Measurements from ENCODE around the gene PARD3B. TPM values are rescaled to one million over a fixed set of nuclear protein-coding genes. Genes with fewer than 3 reads are reported as not detected.

Gene PARD3B
- total and polyA plus RNA-seq, 2 of the 8 experiments (the other 6 are each of a cell fraction or from before 2014, with no cell fraction given), result 1.2 to 5.7 TPM

DNA sequence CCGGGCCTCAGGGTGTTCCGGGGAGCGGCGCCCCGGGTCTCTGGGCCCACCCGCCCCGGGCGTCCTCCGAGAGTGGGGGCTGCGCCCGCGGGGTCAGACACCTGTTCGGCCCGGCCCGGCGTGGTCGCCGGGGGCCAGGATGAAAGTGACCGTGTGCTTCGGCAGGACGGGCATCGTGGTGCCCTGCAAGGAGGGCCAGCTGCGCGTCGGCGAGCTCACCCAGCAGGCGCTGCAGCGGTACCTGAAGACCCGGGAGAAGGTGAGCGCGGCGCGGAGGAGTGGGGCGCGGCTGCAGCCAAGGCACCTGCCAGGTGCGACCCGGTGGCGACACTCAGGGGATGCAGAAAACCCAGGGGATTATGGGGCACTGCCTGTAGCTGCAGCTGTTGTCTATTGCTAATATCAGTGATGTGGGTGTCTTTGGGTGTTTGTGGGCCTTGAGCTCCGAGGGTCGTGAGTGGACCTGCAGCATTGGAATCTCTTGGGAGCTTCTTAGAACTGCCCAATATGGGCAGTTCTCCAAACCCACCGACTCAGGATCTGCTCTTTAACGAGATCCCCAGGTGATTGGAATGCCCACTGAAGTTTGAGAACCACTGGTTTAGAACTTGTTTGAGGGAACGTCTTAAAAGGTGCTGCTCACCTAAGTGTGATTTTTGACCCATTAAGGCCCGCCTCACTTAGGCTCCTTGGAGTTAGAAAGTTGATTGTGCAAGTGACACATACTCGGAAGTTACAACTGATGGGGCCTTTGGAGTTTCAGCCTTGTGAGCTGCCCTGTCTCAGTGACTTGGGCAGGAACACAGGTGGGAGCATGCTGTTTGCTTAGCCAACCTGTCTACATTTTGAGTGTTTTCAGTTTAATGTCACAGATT is 823 bp downstream of the PARD3B start:
- H3K23ac ChIP-seq (ENCODE audit: insufficient read length), result no peak overlapping the region
- no peak overlapping the region for H2BK120ac ChIP-seq (replicated peaks; ENCODE audit: low read depth, low read length)
- no peak overlapping the region for H4K91ac ChIP-seq (replicated peaks; ENCODE audit: insufficient read length, low read length)
- no peak for DNase-seq (ENCODE audit: low read depth in 1 of 2, low spot score in 2 of 2)
- H3K56ac ChIP-seq (replicated peaks; ENCODE audit: insufficient read length, low read depth, low read length), result no peak overlapping the region
- peak overlapping the region; percentile 26 to 78 (median 42) for H3K4me3 ChIP-seq (ENCODE audit: extremely low read depth in 1 of 4, insufficient read depth in 2 of 4, low read depth in 3 of 4, low read length in 4 of 4)
- ChIA-PET CTCF (ENCODE audit: partially characterized antibody) (interaction anchor here (0.7 to 2.6 kb wide), 4 partner anchors 39 to 286 kb away, joined by 3 to 9 read pairs (median 4); no protein-coding TSS in a partner anchor), POLR2A (ENCODE audit: partially characterized antibody) (interaction anchor here (0.7 to 1.3 kb wide), 3 partner anchors 17 to 1138 kb away, joined by 3 to 4 read pairs (median 3); no protein-coding TSS in a partner anchor)
- no peak overlapping the region for H3K4ac ChIP-seq (replicated peaks; ENCODE audit: insufficient read length, low read depth, low read length)
- H2BK12ac ChIP-seq (ENCODE audit: low read depth, low read length), result no peak overlapping the region; the same call in 1 of the 2 replicates
- H2BK5ac ChIP-seq (ENCODE audit: low read depth, low read length), result no peak overlapping the region
- H2AFZ ChIP-seq (ENCODE audit: low read length), result no peak overlapping the region
- no peaks in the 10 kb centered on the region for H3K79me1 ChIP-seq (ENCODE audit: low read depth, low read length)
- H3K18ac ChIP-seq (ENCODE audit: extremely low read depth, low read length), result peak overlapping the region; percentile 20; the same call in 1 of the 2 replicates
- peaks cover 0 to 2% of the 10 kb centered on the region in 2 experiments for H4K20me1 ChIP-seq (replicated peaks in 1 of 2; ENCODE audit: control insufficient read depth in 1 of 2, insufficient read depth in 2 of 2, low read length in 2 of 2)
- H2BK20ac ChIP-seq (ENCODE audit: low read length), result no peak overlapping the region
- H3K27ac ChIP-seq (ENCODE audit: low read depth, low read length), result no peak overlapping the region
- no peak overlapping the region for H2AK5ac ChIP-seq (ENCODE audit: low read depth, low read length)
- FAIRE-seq, result no peak
- H3K23me2 ChIP-seq (ENCODE audit: low read depth, low read length), result peaks cover 7% of the 10 kb centered on the region; the same call in 1 of the 2 replicates
- H3K4me1 ChIP-seq (replicated peaks in 1 of 4; ENCODE audit: control insufficient read depth in 3 of 4, insufficient read depth in 4 of 4, low read length in 3 of 4), result peaks cover 0 to 9% (median 5%) of the 10 kb centered on the region in 4 experiments; a peak in 6 of 7 replicates
- H3K79me2 ChIP-seq (ENCODE audit: control insufficient read depth in 1 of 2, insufficient read depth in 2 of 2, low read length in 2 of 2), result no peaks in the 10 kb centered on the region
- peaks cover 3 to 26% (median 18%) of the 10 kb centered on the region in 4 experiments for H3K27me3 ChIP-seq (replicated peaks in 1 of 4; ENCODE audit: control insufficient read depth in 3 of 4, extremely low read depth in 1 of 4, insufficient read depth in 3 of 4, low read length in 3 of 4)
- WGBS, 2 experiments (ENCODE audit: extremely low coverage in 1 of 2, insufficient coverage in 1 of 2, insufficient read length in 1 of 2, insufficient replicate concordance in 2 of 2, low coverage in 1 of 2, low lambda C conversion rate in 2 of 2, missing lambda C conversion rate in 1 of 2), result 12% methylated on average over 33 of the region's 45 CpGs; no CpG with 5 or more reads in 1 of the 2 experiments
- H3K14ac ChIP-seq (ENCODE audit: insufficient read length), result no peak overlapping the region
- H4K5ac ChIP-seq (ENCODE audit: insufficient read length, low read depth, low read length), result no peak overlapping the region
- no peaks in the 10 kb centered on the region for H3K9me3 ChIP-seq (ENCODE audit: insufficient read depth in 2 of 2, low read depth in 1 of 2, low read length in 1 of 2)
- no peak overlapping the region for H2BK15ac ChIP-seq (ENCODE audit: low read length)
- peak overlapping the region; percentile 32; the same call in 1 of the 2 replicates for H4K8ac ChIP-seq (ENCODE audit: extremely low read depth, insufficient read depth, low read length)
- peak overlapping the region; percentile 77 to 88 for H3K4me2 ChIP-seq (ENCODE audit: insufficient read depth in 1 of 2, low read depth in 2 of 2, low read length in 2 of 2)
- H3K36me3 ChIP-seq (ENCODE audit: control insufficient read depth in 2 of 4, insufficient read depth in 4 of 4, low read length in 3 of 4), result no peaks in the 10 kb centered on the region
- peak overlapping the region in 1 of 4 experiments; percentile 28; a peak in 1 of 7 replicates for H3K9ac ChIP-seq (replicated peaks in 1 of 4; ENCODE audit: extremely low read depth in 1 of 4, low read depth in 3 of 4, low read length in 3 of 4)
- TF ChIP-seq, protein P1, sequence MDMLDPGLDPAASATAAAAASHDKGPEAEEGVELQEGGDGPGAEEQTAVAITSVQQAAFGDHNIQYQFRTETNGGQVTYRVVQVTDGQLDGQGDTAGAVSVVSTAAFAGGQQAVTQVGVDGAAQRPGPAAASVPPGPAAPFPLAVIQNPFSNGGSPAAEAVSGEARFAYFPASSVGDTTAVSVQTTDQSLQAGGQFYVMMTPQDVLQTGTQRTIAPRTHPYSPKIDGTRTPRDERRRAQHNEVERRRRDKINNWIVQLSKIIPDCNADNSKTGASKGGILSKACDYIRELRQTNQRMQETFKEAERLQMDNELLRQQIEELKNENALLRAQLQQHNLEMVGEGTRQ (IDR thresholded peaks at IDR 0.05; ENCODE audit: low read length), result no peak
- TF ChIP-seq JUN (IDR thresholded peaks at IDR 0.05; ENCODE audit: low read depth, low read length), result no peak
- peak; percentile 34; the same call in 1 of the 2 replicates for TF ChIP-seq SUZ12 (IDR thresholded peaks at IDR 0.05; ENCODE audit: low read length)
- no peak for TF ChIP-seq RFX5 (IDR thresholded peaks at IDR 0.05; ENCODE audit: borderline replicate concordance, low read depth, low read length)
- 0 out of 2 replicates have a peak, but pooled peaks have one; percentile 35 for TF ChIP-seq RBBP5 (IDR thresholded peaks at IDR 0.05; ENCODE audit: borderline replicate concordance, low read depth, low read length)
- peak; percentile 93 for TF ChIP-seq KDM4A (IDR thresholded peaks at IDR 0.05; ENCODE audit: low read depth, low read length, severe bottlenecking)
- no peak for TF ChIP-seq GTF2F1 (IDR thresholded peaks at IDR 0.05; ENCODE audit: borderline replicate concordance, low read depth, low read length)

Measured in H1 (cell line).